Activated CD4-positive, alpha-beta T cell treated with anti-CD3 and anti-CD28 coated beads, Interleukin-2, amount 10 ng/mL, durations not matched to agents 24 days and 14 days (primary cell): ENCODE results near the gene AGR3. TPM values are rescaled to one million over a fixed set of nuclear protein-coding genes. Genes with fewer than 3 reads are reported as not detected.
"Not testable (repeated sequence)": the region's sequence is repeated elsewhere in the genome, so short reads cannot be mapped to it uniquely, and the experiment has no call there.

ENCODE experiments used
- DNase-seq: peaks from one replicate; pipeline ENCODE4 v3.0.0; 2022
- H3K27ac Mint-ChIP-seq: one replicate; pipeline ENCODE4 v1.8.0; 2022; ENCODE audit warnings: mild to moderate bottlenecking, mixed read lengths
- H3K27me3 Mint-ChIP-seq: one replicate; pipeline ENCODE4 v1.8.0; 2022; ENCODE audit warnings: mixed read lengths
- H3K36me3 Mint-ChIP-seq: one replicate; pipeline ENCODE4 v1.8.0; 2022; ENCODE audit warnings: low read depth, mild to moderate bottlenecking, mixed read lengths
- H3K4me1 Mint-ChIP-seq: one replicate; pipeline ENCODE4 v1.8.0; 2021; ENCODE audit warnings: mixed read lengths
- H3K4me3 Mint-ChIP-seq: one replicate; pipeline ENCODE4 v1.8.0; 2022; ENCODE audit warnings: mild to moderate bottlenecking, moderate library complexity, mixed read lengths
- H3K9me3 Mint-ChIP-seq: one replicate; pipeline ENCODE4 v1.8.0; 2021; ENCODE audit warnings: mixed read lengths
- intact Hi-C: fragments of 100-400 bp; cut with micrococcal nuclease; formaldehyde crosslinking; loops from one replicate; pipeline ENCODE4 v1.15.1; 2023
- total RNA-seq: library from RNA; stranded (reverse); gene quantifications from 2 replicates; pipeline ENCODE4 v1.2.3, GENCODE V29; 2022

Gene AGR3
- total RNA-seq, 1 donor from 2014 or later = not detected

DNA sequence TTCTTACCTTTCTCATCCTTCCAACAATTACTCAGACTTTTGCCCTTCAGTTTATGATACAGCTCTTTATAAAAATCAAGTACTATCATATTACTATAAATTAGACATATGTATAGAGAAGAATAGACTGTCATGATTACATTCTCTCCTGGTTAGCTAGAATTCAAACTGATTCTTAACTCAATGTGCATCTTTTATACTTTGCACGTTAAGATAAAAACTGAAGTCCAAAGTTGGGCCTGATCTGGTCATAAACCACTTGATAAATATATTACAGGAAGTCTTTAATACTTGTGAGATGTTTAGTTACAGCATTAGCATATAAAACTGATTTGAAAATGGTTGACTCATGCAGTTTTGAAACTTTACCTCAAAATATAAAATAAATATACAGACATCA lies 2.6 kb downstream of the AGR3 start:
- Mint-ChIP-seq H3K36me3 (no peaks in the 10 kb centered on the region), H3K27me3 (no peaks in the 10 kb centered on the region), H3K27ac (no peak overlapping the region), H3K4me1 (no peaks in the 10 kb centered on the region), H3K9me3 (no peaks in the 10 kb centered on the region), H3K4me3 (no peak overlapping the region)
- intact Hi-C loops = no loop called here
- no peak for DNase-seq

DNA sequence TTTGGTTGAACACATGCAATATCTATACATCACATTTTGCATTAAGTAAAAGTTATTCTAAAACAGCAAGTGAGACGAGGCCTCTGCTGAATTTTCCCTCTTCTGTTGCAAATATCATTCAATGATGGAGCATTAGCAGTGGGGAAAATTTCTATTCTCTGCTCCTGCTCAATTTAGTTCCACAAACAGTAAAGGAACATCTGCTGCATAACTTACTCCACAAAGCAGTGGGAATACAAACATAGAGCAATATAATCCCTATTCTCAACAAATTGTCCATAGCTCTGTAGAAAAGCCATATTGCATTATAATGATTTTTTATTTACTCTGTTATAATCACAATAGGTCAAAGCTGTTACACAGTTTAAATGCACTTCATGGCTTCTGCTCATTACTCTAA lies 5.9 kb downstream of the AGR3 start:
- Mint-ChIP-seq H3K36me3 (no peaks in the 10 kb centered on the region), H3K27ac (no peak overlapping the region), H3K27me3 (no peaks in the 10 kb centered on the region), H3K9me3 (peaks cover 8% of the 10 kb centered on the region), H3K4me1 (no peaks in the 10 kb centered on the region), H3K4me3 (no peak overlapping the region)
- intact Hi-C loops = no loop called here
- no peak for DNase-seq

DNA sequence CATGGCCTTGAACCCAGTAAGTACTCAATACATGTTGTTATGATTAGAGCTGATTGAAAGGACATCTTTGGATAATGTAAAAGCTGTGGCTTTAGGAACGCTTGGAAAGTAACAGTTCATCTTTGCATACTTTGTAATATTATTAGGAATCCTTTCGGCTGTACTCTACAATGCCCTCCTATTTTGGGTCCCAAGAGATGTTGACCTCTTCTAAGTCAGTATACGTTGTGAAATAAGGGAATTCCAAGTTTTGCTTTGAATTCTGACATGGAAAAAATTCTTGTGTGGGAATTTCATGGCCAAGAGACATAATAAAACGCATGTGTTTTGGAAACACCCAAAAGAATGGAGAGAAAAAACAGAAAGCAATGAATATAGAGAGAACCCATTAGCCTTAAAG lies 7.7 kb downstream of the AGR3 start:
- Mint-ChIP-seq H3K4me1 (no peaks in the 10 kb centered on the region), H3K27me3 (no peaks in the 10 kb centered on the region), H3K27ac (no peak overlapping the region), H3K9me3 (peaks cover 8% of the 10 kb centered on the region), H3K36me3 (no peaks in the 10 kb centered on the region), H3K4me3 (no peak overlapping the region)
- DNase-seq = no peak
- intact Hi-C loops = no loop called here

DNA sequence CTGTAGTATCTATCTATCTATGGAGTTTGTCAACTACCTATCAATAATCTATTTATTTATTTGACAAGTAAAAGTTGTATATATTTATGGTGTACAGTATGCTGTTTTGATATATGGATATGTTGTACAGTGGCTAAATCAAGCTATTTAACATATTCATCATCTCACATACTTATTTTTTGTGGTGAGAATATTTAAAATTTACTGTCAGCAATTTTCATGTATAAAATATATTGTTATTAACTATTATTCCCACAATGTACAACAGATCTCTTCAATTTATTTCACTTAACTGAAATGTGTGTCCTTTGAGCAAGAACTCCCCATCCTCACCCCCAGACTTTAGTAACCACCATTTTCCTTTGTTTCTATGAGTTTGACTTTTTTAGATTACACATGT lies 14.5 kb downstream of the AGR3 start:
- Mint-ChIP-seq H3K27me3 (peaks cover 5% of the 10 kb centered on the region), H3K27ac (no peak overlapping the region), H3K9me3 (peaks cover 5% of the 10 kb centered on the region), H3K4me3 (no peak overlapping the region), H3K36me3 (no peaks in the 10 kb centered on the region), H3K4me1 (no peaks in the 10 kb centered on the region)
- intact Hi-C loops = no loop called here
- DNase-seq = no peak

DNA sequence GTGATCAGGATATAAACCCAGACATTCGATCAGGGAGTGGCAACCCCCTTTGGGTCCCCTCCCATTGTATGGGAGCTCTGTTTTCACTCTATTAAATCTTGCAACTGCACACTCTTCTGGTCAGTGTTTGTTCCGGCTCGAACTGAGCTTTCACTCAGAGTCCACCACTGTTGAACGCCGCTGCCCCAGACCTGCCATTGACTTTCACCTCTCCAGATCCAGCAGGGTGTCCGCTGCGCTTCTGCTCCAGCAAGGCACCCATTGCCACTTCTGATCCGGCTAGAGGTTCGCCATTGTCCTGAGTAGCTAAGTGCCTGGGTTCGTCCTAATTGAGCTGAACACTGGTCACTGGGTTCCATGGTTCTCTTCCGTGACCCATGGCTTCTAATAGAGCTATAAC lies 28.6 kb downstream of the AGR3 start:
- H3K27me3 Mint-ChIP-seq = peaks cover 22% of the 10 kb centered on the region
- H3K9me3 Mint-ChIP-seq, H3K4me3 Mint-ChIP-seq, H3K36me3 Mint-ChIP-seq, H3K27ac Mint-ChIP-seq, DNase-seq, H3K4me1 Mint-ChIP-seq, intact Hi-C loops: not testable (repeated sequence)

DNA sequence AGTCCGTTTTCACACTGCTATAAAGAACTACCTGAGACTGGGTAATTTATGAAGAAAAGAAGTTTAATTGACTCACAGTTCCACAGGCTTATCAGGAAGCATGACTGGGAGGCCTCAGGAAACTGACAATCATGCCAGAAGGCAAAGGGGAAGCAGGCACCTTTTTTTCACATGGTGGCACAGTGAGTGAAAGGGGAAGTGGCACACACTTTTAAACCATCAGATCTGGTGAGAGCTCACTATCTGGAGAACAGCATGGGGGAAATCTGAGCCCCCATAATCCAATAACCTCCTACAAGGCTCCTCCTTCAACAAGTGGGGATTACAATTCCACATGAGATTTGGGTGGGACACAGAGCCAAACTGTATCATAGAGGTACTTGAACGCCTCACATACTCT lies 30.0 kb downstream of the AGR3 start:
- H3K9me3 Mint-ChIP-seq = no peaks in the 10 kb centered on the region
- intact Hi-C loops = no loop called here
- H3K4me1 Mint-ChIP-seq = no peaks in the 10 kb centered on the region
- DNase-seq = no peak
- no peak overlapping the region for H3K4me3 Mint-ChIP-seq
- H3K27ac Mint-ChIP-seq = no peak overlapping the region
- no peaks in the 10 kb centered on the region for H3K36me3 Mint-ChIP-seq
- H3K27me3 Mint-ChIP-seq = peaks cover 22% of the 10 kb centered on the region

DNA sequence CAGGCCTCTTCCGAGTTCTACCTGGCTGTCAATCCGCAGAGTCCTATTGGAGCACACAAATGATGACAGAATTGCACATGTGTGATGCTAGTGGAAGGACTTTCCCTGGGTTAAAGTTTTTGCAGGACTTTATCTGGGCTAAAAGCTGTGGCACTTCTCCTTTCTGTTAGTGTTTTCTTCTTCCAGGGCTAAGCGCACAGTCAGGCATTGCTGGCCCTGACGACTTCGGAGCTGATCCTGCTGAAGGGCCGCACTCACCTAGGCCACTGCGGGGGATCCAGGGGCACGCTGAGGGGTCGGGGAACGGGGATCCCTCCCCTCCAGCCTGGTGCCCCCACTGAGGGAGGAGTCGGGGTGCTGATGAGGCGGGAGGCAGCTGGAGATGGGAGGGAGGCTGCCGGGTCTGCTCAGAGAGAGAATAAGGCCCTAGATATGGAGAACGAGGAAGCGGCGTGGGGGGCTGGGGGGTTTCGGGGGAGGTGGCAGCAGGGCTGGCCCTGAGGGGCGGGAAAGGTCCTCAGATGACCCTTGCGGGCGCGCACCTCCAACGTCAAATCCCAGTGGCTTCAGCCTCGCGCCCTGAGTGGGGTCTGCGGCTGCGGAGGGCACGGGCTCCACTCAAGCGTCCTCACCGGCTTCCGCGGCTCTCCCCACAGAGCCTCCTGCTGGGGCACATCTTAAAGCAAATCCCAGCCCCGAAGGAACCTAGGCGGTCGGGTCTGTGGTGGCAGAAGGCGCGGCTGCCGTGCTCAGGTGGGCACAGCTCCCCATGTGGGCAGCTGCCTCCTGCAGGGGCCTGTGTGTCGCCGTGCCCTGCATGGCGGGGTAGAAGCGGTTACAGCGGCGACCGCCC lies 30.9 kb downstream of the AGR3 start:
- no peaks in the 10 kb centered on the region for H3K9me3 Mint-ChIP-seq
- no peak overlapping the region for H3K4me3 Mint-ChIP-seq
- H3K4me1 Mint-ChIP-seq = no peaks in the 10 kb centered on the region
- intact Hi-C loops = no loop called here
- DNase-seq = no peak
- H3K36me3 Mint-ChIP-seq = no peaks in the 10 kb centered on the region
- no peak overlapping the region for H3K27ac Mint-ChIP-seq
- H3K27me3 Mint-ChIP-seq = peaks cover 27% of the 10 kb centered on the region

DNA sequence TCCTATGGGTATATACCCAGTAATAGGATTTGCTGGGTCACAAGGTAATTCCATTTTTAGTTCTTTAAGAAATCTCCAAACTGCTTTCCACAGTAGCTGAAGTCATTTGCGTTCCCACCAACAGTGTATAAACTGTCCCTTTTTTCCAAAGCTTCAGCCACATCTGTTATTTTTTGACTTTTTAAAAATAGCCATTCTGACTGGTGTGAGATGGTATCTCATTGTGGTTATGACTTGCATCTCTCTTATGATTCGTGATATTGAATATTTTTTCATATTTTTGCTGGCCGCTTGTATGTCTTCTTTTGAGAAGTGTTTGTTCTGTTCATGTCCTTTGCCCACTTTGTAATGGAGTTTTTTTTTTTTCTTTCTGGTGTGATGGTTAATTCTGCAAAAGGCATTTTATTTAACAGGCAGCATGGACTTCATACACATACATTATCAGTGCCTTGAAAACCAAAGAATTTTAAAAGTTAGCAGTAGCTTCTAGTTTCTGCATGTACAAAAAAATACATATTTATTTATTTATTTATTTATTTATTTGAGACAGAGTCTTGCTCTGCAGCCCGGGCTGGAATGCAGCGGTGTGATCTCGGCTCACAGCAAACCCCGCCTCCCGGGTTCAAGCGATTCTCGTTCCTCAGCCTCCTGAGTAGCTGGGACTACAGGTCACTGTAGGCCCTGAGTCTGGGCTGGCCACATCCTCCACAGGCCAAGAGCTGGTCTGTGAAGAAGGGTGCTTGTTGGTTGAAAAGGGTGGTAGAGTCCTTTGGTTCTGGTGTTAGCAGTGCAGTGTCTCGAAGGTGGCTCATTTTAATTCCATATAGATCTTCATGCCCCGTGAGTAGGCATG lies 32.3 kb downstream of the AGR3 start:
- no peak for DNase-seq
- Mint-ChIP-seq H3K9me3 (no peaks in the 10 kb centered on the region), H3K27me3 (peaks cover 29% of the 10 kb centered on the region), H3K4me1 (no peaks in the 10 kb centered on the region), H3K36me3 (no peaks in the 10 kb centered on the region), H3K27ac (no peak overlapping the region), H3K4me3 (no peak overlapping the region)
- intact Hi-C loops = no loop called here

DNA sequence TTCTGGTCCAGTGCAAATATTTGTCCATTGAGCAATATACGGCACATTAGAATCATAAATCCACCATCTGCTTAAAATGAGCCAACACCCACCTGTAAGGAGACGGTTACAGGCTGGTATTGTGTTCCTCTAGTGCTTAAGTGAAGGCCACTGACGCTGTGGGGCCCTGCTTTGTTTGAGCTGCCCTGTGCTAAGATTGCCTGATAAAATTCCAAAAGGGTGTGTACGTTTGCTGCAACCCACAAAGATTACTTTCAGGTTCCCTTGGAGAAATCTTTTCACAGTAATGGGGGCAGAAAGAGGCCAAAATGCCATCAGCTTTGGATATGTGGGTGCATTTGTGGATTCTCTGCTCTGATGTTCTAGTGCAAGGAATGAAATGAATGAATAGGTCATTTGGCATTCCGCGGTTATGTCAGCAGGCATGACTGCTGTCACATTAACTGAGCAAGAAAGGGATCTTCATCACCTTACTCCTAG lies 34.4 kb downstream of the AGR3 start:
- no peak overlapping the region for H3K4me3 Mint-ChIP-seq
- H3K9me3 Mint-ChIP-seq = no peaks in the 10 kb centered on the region

DNA sequence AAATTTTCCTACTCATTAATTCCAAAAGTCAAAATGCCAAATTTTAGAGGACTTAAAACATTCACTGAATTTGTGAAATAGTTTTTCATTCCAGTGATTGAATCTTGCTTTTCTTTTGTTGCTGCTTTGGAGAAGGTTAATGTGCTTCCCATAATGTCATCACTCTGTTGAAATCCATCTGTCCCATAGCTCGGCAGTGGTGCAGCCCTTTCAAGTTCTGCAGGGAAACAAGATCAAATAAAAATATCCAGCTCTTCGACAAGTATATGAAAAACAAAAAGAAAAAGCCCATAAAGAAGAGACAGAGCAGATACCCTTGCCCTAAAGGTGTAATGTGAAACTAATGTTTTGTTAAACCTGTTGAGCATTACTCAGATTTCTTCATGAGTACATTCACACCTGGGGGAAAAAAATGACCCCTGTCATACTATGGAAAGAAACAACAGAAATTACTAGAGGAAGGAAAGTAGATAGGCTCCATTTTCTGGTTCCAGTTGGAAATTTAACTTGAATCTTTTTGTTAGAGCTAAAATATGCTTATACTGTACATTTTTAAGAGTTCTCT lies 35.1 kb downstream of the AGR3 start:
- DNase-seq = no peak
- Mint-ChIP-seq H3K9me3 (no peaks in the 10 kb centered on the region), H3K36me3 (no peaks in the 10 kb centered on the region), H3K4me1 (no peaks in the 10 kb centered on the region), H3K27ac (no peak overlapping the region), H3K4me3 (no peak overlapping the region), H3K27me3 (peaks cover 22% of the 10 kb centered on the region)
- intact Hi-C loops = no loop called here

More for the DNA sequence above, 34.4 kb downstream of the AGR3 start:
- H3K4me1 Mint-ChIP-seq = no peaks in the 10 kb centered on the region
- intact Hi-C loops = no loop called here
- H3K27ac Mint-ChIP-seq = no peak overlapping the region
- peaks cover 27% of the 10 kb centered on the region for H3K27me3 Mint-ChIP-seq
- DNase-seq = no peak
- no peaks in the 10 kb centered on the region for H3K36me3 Mint-ChIP-seq

DNA sequence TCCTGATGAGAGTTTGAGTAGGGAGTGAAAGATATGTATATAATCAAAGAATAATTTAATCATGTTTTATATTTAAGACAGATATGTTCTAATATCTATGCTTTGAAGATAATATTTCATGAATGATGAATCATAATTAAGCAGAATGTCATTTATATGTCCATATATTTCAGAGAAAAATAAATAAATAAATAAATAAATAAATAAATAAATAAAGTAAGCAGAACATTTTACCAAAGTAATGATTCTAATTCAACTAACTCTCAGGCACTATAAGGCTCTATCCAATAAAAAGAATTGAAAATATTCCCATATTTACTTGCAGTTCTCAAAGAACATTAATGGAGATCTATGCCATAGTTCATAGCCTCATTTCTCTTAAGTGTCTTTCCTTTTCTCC lies 36.0 kb downstream of the AGR3 start:
- no peak for DNase-seq
- Mint-ChIP-seq H3K9me3 (no peaks in the 10 kb centered on the region), H3K4me3 (no peak overlapping the region), H3K27ac (no peak overlapping the region), H3K36me3 (no peaks in the 10 kb centered on the region), H3K4me1 (no peaks in the 10 kb centered on the region), H3K27me3 (peaks cover 20% of the 10 kb centered on the region)
- intact Hi-C loops = no loop called here

DNA sequence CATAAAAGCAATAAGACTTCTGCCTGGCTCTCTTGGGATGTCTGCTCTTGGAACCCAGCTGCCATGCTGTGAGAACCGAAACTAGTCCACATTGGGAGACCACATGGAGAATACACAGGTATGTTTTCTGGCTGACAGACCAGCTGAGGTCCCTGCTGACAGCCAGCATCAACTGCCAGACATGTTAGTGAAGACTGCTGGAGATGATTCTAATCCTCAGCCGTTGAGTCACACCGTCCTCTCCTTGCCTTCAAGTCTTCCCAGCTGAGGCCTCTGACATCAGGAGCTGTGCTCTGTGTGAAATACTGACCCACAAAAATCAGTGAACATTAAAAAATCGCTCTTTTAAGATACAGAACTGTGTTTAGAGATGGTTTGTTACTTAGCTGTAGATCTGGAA lies 40.1 kb downstream of the AGR3 start:
- Mint-ChIP-seq H3K27ac (no peak overlapping the region), H3K9me3 (no peaks in the 10 kb centered on the region), H3K4me3 (no peak overlapping the region), H3K4me1 (no peaks in the 10 kb centered on the region), H3K36me3 (no peaks in the 10 kb centered on the region), H3K27me3 (peaks cover 14% of the 10 kb centered on the region)
- DNase-seq = no peak
- intact Hi-C loops = no loop called here

DNA sequence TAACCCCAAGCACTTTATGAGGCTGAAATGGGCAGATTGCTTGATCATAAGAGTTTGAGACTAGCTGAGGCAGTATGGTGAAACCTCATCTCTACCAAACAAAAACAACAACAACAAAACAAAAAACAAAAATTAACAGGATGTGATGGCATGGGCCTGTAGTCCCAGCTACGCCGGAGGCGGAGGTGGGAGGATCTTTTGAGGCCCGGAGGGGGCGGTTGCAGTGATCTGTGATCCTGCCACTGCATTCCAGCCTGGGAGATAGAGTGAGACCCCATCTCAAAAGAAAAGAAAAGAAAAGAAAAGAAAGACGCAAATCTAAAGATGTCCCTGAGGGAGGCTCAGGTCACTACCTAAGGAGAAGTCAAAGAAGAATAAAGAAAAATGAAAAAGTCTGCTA lies 41.7 kb downstream of the AGR3 start:
- intact Hi-C loops = no loop called here
- H3K27ac Mint-ChIP-seq = no peak overlapping the region

DNA sequence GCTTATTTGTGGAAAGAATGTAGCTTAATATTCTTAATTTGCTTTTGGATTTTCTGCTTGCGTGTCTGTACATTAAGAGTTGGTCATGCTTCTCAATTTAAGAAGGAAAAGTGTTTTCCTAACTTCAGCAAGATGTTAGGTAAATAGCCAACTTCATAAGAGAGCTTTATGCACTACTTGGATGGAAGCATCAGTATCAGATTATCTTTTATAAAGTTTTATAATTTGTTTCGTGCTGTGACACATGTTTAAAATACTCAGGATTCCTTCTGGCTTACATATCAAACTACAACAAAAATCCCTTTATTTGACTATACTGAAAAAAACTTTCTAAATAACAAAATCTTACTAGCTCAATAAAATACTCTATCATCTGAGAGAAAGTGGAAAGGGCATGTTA lies 42.1 kb downstream of the AGR3 start:
- H3K9me3 Mint-ChIP-seq = no peaks in the 10 kb centered on the region
- no peak overlapping the region for H3K27ac Mint-ChIP-seq
- intact Hi-C loops = no loop called here
- peaks cover 8% of the 10 kb centered on the region for H3K27me3 Mint-ChIP-seq
- no peaks in the 10 kb centered on the region for H3K4me1 Mint-ChIP-seq
- no peaks in the 10 kb centered on the region for H3K36me3 Mint-ChIP-seq
- no peak overlapping the region for H3K4me3 Mint-ChIP-seq
- no peak for DNase-seq

More for the DNA sequence above, 41.7 kb downstream of the AGR3 start:
- H3K4me1 Mint-ChIP-seq = no peaks in the 10 kb centered on the region
- no peaks in the 10 kb centered on the region for H3K9me3 Mint-ChIP-seq
- H3K36me3 Mint-ChIP-seq = no peaks in the 10 kb centered on the region
- H3K27me3 Mint-ChIP-seq = peaks cover 8% of the 10 kb centered on the region
- H3K4me3 Mint-ChIP-seq = no peak overlapping the region
- no peak for DNase-seq
